Heart right ventricle (tissue), 16 donors: ENCODE results near the gene IQGAP1. TPM values are rescaled to one million over a fixed set of nuclear protein-coding genes. Genes with fewer than 3 reads are reported as not detected.
A peak's percentile ranks its signal among the peaks of the same experiment; 100 is the strongest.

Source experiments
- ATAC-seq, 8 donors: fragments of 200-7000 bp; cut with Tn5 transposase; one replicate each; pipeline ENCODE4 v1.9.1; 2020; ENCODE audit warnings: mild to moderate bottlenecking in 8 of 8, moderate library complexity in 8 of 8, moderate number of reproducible peaks in 1 of 8
- DNase-seq, 2 donors: peaks; one replicate each; pipeline ENCODE4 v3.0.0-alpha.2; 2020
- H3K27ac ChIP-seq, 10 donors: fragments of 200-600 bp; sonication (generic) in 2 of 10; one replicate each; pipeline versions ENCODE4 v1.5.0 to v1.8.0; 2020 to 2022; ENCODE audit warnings: mild to moderate bottlenecking in 3 of 10
- H3K27me3 ChIP-seq, 7 donors: fragments of 200-600 bp; one replicate each; pipeline ENCODE4 v1.8.0; 2021 to 2022; ENCODE audit warnings: mild to moderate bottlenecking in 2 of 7
- H3K36me3 ChIP-seq, 9 donors: fragments of 200-600 bp; sonication (generic) in 1 of 9; one replicate each; pipeline versions ENCODE4 v1.5.0 to v1.8.0; 2020 to 2022; ENCODE audit warnings: mild to moderate bottlenecking in 2 of 9
- H3K4me1 ChIP-seq, 9 donors: fragments of 200-600 bp; sonication (generic) in 1 of 9; one replicate each; pipeline versions ENCODE4 v1.5.0 to v1.8.0; 2020 to 2022; ENCODE audit warnings: mild to moderate bottlenecking in 4 of 9
- H3K4me3 ChIP-seq, 10 donors: fragments of 200-600 bp; sonication (generic) in 2 of 10; one replicate each; pipeline versions ENCODE4 v1.5.0 to v1.8.0; 2020 to 2022; ENCODE audit warnings: mild to moderate bottlenecking in 7 of 10, moderate library complexity in 2 of 10
- H3K9me3 ChIP-seq, 11 donors: fragments of 200-600 bp in 10 of 11; sonication (generic) in 2 of 11; one replicate each; pipeline versions ENCODE4 v1.5.0 to v1.8.0; 2013 to 2022; ENCODE audit warnings: mild to moderate bottlenecking in 2 of 11, control low read depth in 1 of 11, moderate library complexity in 1 of 11
- CTCF ChIP-seq, 9 donors: fragments of 200-600 bp; sonication (generic) in 2 of 9; IDR thresholded peaks; one replicate each; pipeline versions ENCODE4 v1.5.0 to v1.8.0; 2021 to 2022; ENCODE audit warnings: antibody characterized with exemption in 9 of 9, mild to moderate bottlenecking in 5 of 9, moderate library complexity in 1 of 9
- WGBS, 2 donors: extraction: QIAGEN DNeasy Blood & Tissue Kit; methylation state at CpG; one replicate each; pipeline ENCODE4 v1.1.7; 2013; ENCODE audit warnings: inconsistent platforms in 1 of 2; 5-methylcytosine and 5-hydroxymethylcytosine counted together
- intact Hi-C, 10 donors: fragments of 100-400 bp; cut with DNase I; formaldehyde crosslinking; loops; one replicate each; pipeline versions ENCODE4 v1.11.1 to v1.14.2; 2022
- polyA plus RNA-seq, 2 donors: library from polyadenylated mRNA; stranded (reverse); fragments of 200-250 nt; gene quantifications; one replicate each; pipeline ENCODE4 v1.2.3, GENCODE V29; 2013
- total RNA-seq, 10 donors: library from RNA; stranded (reverse); fragmentation: NEBNext Ultra II Directional in 3 of 10; extraction: Animal tissue kit (Norgen Biotek cat#: 25700) in 3 of 10; gene quantifications; one replicate each; pipeline versions ENCODE4 v1.2.1 to v1.2.4, GENCODE V29; 2021 to 2023
- donor health status: Arrhythmogenic right ventricular cardiomyopathy.
- donor health status: ischemic (EF 13 %, LVEDD 7.1; RV severe dilation, severe dysfunction).
- donor health status: healthy with polysubstance abuse.
- donor health status: DM: no; HTN: yes; CAD: no.
- donor health status: DM: no; HTN: no; CAD: no.
- donor health status: ischemic (EF 25% LVEDD 6.9; RV normal size, moderate dysfunction).
- donor health status: ischemic (EF 25% LVEDD 5.7; RV mildly dilated, moderate dysfunction).
- donor health status: healthy.
- donor health status: DM: yes; HTN: yes; CAD: no.
- donor health status: Ischemic cardiomyopathy.
- donor health status: ischemic (EF 35%, LVEDD 5.7; RV mildly dilated, moderate dysfunction).
- donor health status: nonischemic (EF 11% LVEDD 7.7; RV severe dilation, severe dysfunction).
- donor health status: DM: yes; HTN: yes; CAD: no.
- donor health status: PGD.
- donor health status: ischemic (EF 29% LVEDD 5.4; RV normal size, mild dysfunction).
- donor health status: nonischemic (EF 23%, LVEDD 6.1; RV moderate dilation, normal function).

IQGAP1 gene
- total and polyA plus RNA-seq, 12 donors, result 28.6 to 81.7 (median 35.0) TPM

- TF ChIP-seq CTCF (IDR thresholded peaks at IDR 0.05), result no peak
- Histone ChIP-seq H3K36me3 (peaks cover 0 to 10% (median 0%) of the 10 kb centered on the region in 9 donors), H3K4me3 (no peak overlapping the region), H3K9me3 (no peaks in the 10 kb centered on the region), H3K27me3 (no peaks in the 10 kb centered on the region), H3K4me1 (peaks cover 2 to 60% (median 24%) of the 10 kb centered on the region in 9 donors), H3K27ac (peak overlapping the region in 1 of 10 donors; percentile 9)
- intact Hi-C loops, result loop anchor here in 2 of 10 donors (10.0 kb wide), 2 partner anchors 109 to 239 kb away; no protein-coding TSS in a partner anchor
- ATAC-seq (no peak), DNase-seq (no peak)
- WGBS, 2 donors, result 86 to 90% methylated on average over 15 of the region's 15 CpGs
Observed at GRCh38 chr15:90365414-90366055, 22.5 kb upstream of the IQGAP1 start.

GRCh38 chr15:90367576-90367975 lies 20.5 kb upstream of the IQGAP1 start:
- Histone ChIP-seq H3K4me1 (peaks cover 0 to 48% (median 16%) of the 10 kb centered on the region in 9 donors), H3K4me3 (no peak overlapping the region), H3K9me3 (no peaks in the 10 kb centered on the region), H3K27me3 (no peaks in the 10 kb centered on the region), H3K27ac (peak overlapping the region in 7 of 10 donors; percentile 12 to 82 (median 39)), H3K36me3 (no peaks in the 10 kb centered on the region)
- DNase-seq (no peak), ATAC-seq (peak in 7 of 8 donors; percentile 58 to 72 (median 65))
- WGBS, 2 donors, result 45 to 59% methylated on average over 3 of the region's 3 CpGs
- TF ChIP-seq CTCF (IDR thresholded peaks at IDR 0.05), result no peak
- intact Hi-C loops, result loop anchor here in 2 of 10 donors (10.0 kb wide), 2 partner anchors 107 to 237 kb away; no protein-coding TSS in a partner anchor

- H3K4me3 ChIP-seq, result no peak overlapping the region
- intact Hi-C loops, result no loop called here
- WGBS, 2 donors, result 97 to 98% methylated on average over 7 of the region's 7 CpGs
- TF ChIP-seq CTCF (IDR thresholded peaks at IDR 0.05), result no peak
- peaks cover 0 to 32% (median 5%) of the 10 kb centered on the region in 9 donors for H3K4me1 ChIP-seq
- peaks cover 0 to 14% (median 7%) of the 10 kb centered on the region in 11 donors for H3K9me3 ChIP-seq
- ATAC-seq (no peak), DNase-seq (no peak)
- no peak overlapping the region for H3K27ac ChIP-seq
- no peaks in the 10 kb centered on the region for H3K27me3 ChIP-seq
- no peaks in the 10 kb centered on the region for H3K36me3 ChIP-seq
Observed at GRCh38 chr15:90375071-90375470, 13.0 kb upstream of the IQGAP1 start.

GRCh38 chr15:90376789-90377188 lies 11.3 kb upstream of the IQGAP1 start:
- TF ChIP-seq CTCF (IDR thresholded peaks at IDR 0.05), result no peak
- Histone ChIP-seq H3K4me3 (no peak overlapping the region), H3K4me1 (peaks cover 0 to 25% (median 5%) of the 10 kb centered on the region in 9 donors), H3K27ac (peak overlapping the region in 9 of 10 donors; percentile 4 to 73 (median 49)), H3K27me3 (no peaks in the 10 kb centered on the region), H3K36me3 (no peaks in the 10 kb centered on the region), H3K9me3 (peaks cover 0 to 16% (median 7%) of the 10 kb centered on the region in 11 donors)
- ATAC-seq, result peak in 7 of 8 donors; percentile 67 to 92 (median 81)
- DNase-seq, result peak in 1 of 2 donors; percentile 32
- intact Hi-C loops, result no loop called here
- WGBS, 2 donors, result 59 to 68% methylated on average over 6 of the region's 6 CpGs
